Gastrocnemius medialis (tissue), 4 donors: Measurements from ENCODE around the gene MFAP2.
"Not testable (repeated sequence)": the region's sequence is repeated elsewhere in the genome, so short reads cannot be mapped to it uniquely, and the experiment has no call there.

ENCODE experiments used
- POLR2A ChIP-seq, 2 donors: fragments of 450-650 bp; IDR thresholded peaks; one replicate each; pipeline ENCODE4 v1.6.1; 2017; ENCODE audit warnings: antibody characterized with exemption in 2 of 2, mild to moderate bottlenecking in 2 of 2, moderate library complexity in 2 of 2
- TF ChIP-seq, protein P1 (sequence below), 5 experiments: fragments of 450-650 bp in 3 of 5; fragments of 200-600 bp in 2 of 5; sonication (generic) in 2 of 5; IDR thresholded peaks in 4 of 5; conservative IDR thresholded peaks in 1 of 5; 1 replicate in 4 of 5; 2 replicates in 1 of 5; pipeline ENCODE4 v1.5.1; 2016 to 2019; ENCODE audit warnings: antibody characterized with exemption in 5 of 5, mild to moderate bottlenecking in 3 of 5, moderate library complexity in 3 of 5

- TF ChIP-seq POLR2A (IDR thresholded peaks at IDR 0.05), result not testable (repeated sequence)
- TF ChIP-seq, protein P1, sequence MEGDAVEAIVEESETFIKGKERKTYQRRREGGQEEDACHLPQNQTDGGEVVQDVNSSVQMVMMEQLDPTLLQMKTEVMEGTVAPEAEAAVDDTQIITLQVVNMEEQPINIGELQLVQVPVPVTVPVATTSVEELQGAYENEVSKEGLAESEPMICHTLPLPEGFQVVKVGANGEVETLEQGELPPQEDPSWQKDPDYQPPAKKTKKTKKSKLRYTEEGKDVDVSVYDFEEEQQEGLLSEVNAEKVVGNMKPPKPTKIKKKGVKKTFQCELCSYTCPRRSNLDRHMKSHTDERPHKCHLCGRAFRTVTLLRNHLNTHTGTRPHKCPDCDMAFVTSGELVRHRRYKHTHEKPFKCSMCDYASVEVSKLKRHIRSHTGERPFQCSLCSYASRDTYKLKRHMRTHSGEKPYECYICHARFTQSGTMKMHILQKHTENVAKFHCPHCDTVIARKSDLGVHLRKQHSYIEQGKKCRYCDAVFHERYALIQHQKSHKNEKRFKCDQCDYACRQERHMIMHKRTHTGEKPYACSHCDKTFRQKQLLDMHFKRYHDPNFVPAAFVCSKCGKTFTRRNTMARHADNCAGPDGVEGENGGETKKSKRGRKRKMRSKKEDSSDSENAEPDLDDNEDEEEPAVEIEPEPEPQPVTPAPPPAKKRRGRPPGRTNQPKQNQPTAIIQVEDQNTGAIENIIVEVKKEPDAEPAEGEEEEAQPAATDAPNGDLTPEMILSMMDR (IDR thresholded peaks at IDR 0.05 in 4 of 5, conservative IDR thresholded peaks at IDR 0.05 in 1 of 5), result not testable (repeated sequence)
These were observed 46.5 kb downstream of the MFAP2 start for GRCh38 chr1:16933945-16934344.
